SK-N-MC (cell line): ENCODE data around the gene TGM4.

ENCODE experiments used
- EZH2 ChIP-seq: fragments of 200-600 bp; sonication (generic); IDR thresholded peaks from one replicate; pipeline ENCODE4 v1.6.1; 2017; ENCODE audit warnings: antibody characterized with exemption
- POLR2AphosphoS5 ChIP-seq: IDR thresholded peaks from 2 replicates; pipeline ENCODE4 v1.6.1; 2012; ENCODE audit warnings: mild to moderate bottlenecking, low read depth, low read length, borderline replicate concordance

- TF ChIP-seq EZH2 (no peak), POLR2AphosphoS5 (no peak)
These were observed 1.2 kb downstream of the TGM4 start for GRCh38 chr3:44875596-44875995.
